Measurements from ENCODE around the gene CD96. TPM values are rescaled to one million over a fixed set of nuclear protein-coding genes. Genes with fewer than 3 reads are reported as not detected.
A peak's percentile ranks its signal among the peaks of the same experiment; 100 is the strongest.

The CD96 gene
- total and polyA plus RNA-seq, 2 donors (not counting 1 experiment from before 2014, with no cell fraction given): 0.10 TPM; not detected in 1

DNA sequence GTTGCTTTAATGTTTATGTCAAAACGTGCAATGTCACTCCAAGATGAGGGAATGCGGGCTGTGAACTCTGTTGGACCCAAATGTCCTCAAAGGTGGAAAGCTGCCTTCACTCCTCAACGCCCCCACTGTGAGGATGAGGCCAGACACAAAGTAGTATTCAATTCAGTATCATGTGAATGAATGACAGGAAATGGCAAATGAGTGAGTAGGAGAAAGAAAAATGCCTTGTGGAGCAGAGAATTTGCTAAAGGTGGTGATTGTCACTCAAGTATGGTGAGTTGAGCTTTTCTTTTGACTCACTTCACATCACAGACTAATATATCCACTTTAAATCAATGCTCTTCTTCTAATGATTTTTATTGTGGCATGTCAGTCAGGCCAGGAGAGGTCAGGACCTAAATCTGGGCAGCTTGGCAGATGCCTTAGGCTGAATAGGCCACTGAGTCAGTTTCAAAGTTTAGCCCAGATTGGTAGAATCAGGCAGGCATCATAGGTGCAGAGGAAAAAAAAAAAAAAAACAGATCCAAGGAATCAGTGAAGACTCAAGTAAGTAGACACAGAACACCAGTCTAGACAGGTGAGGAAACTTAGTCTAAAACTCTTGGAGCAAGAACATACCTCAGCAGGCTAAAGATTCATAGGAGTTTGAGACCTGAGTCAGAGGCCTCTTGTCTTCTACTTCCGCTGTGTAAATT lies 124.2 kb downstream of the CD96 start:
- DNase-seq (ENCODE audit: low read depth in 2 of 2): no peak
- Histone ChIP-seq H4K20me1 (ENCODE audit: control insufficient read depth, extremely low read depth, insufficient read depth, low read length) (no peaks in the 10 kb centered on the region), H2AFZ (ENCODE audit: low read length) (no peak overlapping the region), H3K36me3 (ENCODE audit: control insufficient read depth, insufficient read depth, low read length) (no peaks in the 10 kb centered on the region), H3K27ac (ENCODE audit: insufficient read depth, low read length) (no peak overlapping the region), H3K4me2 (ENCODE audit: extremely low read depth, insufficient read depth, low read length) (no peak overlapping the region), H3K4me1 (ENCODE audit: control insufficient read depth, extremely low read depth, insufficient read depth, low read length) (peaks cover 5% of the 10 kb centered on the region), H3K27me3 (ENCODE audit: control insufficient read depth, insufficient read depth, low read length) (no peaks in the 10 kb centered on the region), H3K9ac (ENCODE audit: insufficient read depth, low read length) (no peak overlapping the region), H3K4me3 (replicated peaks in 1 of 4; ENCODE audit: control extremely low read depth in 1 of 4, insufficient read depth in 1 of 4, low read depth in 3 of 4, low read length in 4 of 4) (no peak overlapping the region), H3K79me2 (ENCODE audit: control insufficient read depth, insufficient read depth, low read length) (no peaks in the 10 kb centered on the region), H3K9me3 (ENCODE audit: control insufficient read depth, insufficient read depth, low read depth, low read length) (no peaks in the 10 kb centered on the region)
- TF ChIP-seq, protein P1, sequence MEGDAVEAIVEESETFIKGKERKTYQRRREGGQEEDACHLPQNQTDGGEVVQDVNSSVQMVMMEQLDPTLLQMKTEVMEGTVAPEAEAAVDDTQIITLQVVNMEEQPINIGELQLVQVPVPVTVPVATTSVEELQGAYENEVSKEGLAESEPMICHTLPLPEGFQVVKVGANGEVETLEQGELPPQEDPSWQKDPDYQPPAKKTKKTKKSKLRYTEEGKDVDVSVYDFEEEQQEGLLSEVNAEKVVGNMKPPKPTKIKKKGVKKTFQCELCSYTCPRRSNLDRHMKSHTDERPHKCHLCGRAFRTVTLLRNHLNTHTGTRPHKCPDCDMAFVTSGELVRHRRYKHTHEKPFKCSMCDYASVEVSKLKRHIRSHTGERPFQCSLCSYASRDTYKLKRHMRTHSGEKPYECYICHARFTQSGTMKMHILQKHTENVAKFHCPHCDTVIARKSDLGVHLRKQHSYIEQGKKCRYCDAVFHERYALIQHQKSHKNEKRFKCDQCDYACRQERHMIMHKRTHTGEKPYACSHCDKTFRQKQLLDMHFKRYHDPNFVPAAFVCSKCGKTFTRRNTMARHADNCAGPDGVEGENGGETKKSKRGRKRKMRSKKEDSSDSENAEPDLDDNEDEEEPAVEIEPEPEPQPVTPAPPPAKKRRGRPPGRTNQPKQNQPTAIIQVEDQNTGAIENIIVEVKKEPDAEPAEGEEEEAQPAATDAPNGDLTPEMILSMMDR (conservative IDR thresholded peaks at IDR 0.05 in 1 of 2, IDR thresholded peaks at IDR 0.05 in 1 of 2; ENCODE audit: low read depth in 1 of 2, low read length in 2 of 2): no peak
- TF ChIP-seq EZH2 (IDR thresholded peaks at IDR 0.05; ENCODE audit: low read length, missing control alignments): no peak

DNA sequence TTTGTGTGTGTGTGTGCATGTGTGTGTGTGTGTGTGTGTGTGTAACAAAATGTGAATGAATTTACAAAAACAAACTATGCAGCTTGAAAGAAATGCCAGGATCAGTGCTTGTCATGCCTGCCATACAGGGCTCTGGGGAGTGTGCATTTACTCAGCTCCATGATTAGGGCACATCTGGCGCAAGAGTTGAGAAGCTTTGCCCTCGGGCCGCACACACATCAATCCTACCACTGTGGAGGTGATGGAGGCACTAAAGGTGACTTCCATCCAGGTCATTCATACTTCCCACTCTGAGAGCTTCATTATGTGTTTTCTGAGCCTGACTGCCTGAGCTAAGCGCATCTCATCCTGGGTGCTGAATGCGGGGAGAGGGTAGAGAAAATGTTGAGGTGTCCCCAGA lies 125.2 kb downstream of the CD96 start:
- no peaks in the 10 kb centered on the region for H3K36me3 ChIP-seq (ENCODE audit: control insufficient read depth, insufficient read depth, low read length)
- H3K79me2 ChIP-seq (ENCODE audit: control insufficient read depth, insufficient read depth, low read length): no peaks in the 10 kb centered on the region
- H3K27ac ChIP-seq (ENCODE audit: insufficient read depth, low read length): no peak overlapping the region
- H3K9me3 ChIP-seq (ENCODE audit: control insufficient read depth, insufficient read depth, low read depth, low read length): no peaks in the 10 kb centered on the region
- H4K20me1 ChIP-seq (ENCODE audit: control insufficient read depth, extremely low read depth, insufficient read depth, low read length): no peaks in the 10 kb centered on the region
- H3K4me3 ChIP-seq (replicated peaks in 1 of 4; ENCODE audit: control extremely low read depth in 1 of 4, insufficient read depth in 1 of 4, low read depth in 3 of 4, low read length in 4 of 4): no peak overlapping the region
- H3K4me1 ChIP-seq (ENCODE audit: control insufficient read depth, extremely low read depth, insufficient read depth, low read length): peaks cover 5% of the 10 kb centered on the region
- no peak for DNase-seq (ENCODE audit: low read depth in 2 of 2)
- H2AFZ ChIP-seq (ENCODE audit: low read length): no peak overlapping the region
- no peak overlapping the region for H3K9ac ChIP-seq (ENCODE audit: insufficient read depth, low read length)
- TF ChIP-seq, protein P1 (conservative IDR thresholded peaks at IDR 0.05 in 1 of 2, IDR thresholded peaks at IDR 0.05 in 1 of 2; ENCODE audit: low read depth in 1 of 2, low read length in 2 of 2): no peak
- no peak for TF ChIP-seq EZH2 (IDR thresholded peaks at IDR 0.05; ENCODE audit: low read length, missing control alignments)
- H3K27me3 ChIP-seq (ENCODE audit: control insufficient read depth, insufficient read depth, low read length): no peaks in the 10 kb centered on the region
- no peak overlapping the region for H3K4me2 ChIP-seq (ENCODE audit: extremely low read depth, insufficient read depth, low read length)

DNA sequence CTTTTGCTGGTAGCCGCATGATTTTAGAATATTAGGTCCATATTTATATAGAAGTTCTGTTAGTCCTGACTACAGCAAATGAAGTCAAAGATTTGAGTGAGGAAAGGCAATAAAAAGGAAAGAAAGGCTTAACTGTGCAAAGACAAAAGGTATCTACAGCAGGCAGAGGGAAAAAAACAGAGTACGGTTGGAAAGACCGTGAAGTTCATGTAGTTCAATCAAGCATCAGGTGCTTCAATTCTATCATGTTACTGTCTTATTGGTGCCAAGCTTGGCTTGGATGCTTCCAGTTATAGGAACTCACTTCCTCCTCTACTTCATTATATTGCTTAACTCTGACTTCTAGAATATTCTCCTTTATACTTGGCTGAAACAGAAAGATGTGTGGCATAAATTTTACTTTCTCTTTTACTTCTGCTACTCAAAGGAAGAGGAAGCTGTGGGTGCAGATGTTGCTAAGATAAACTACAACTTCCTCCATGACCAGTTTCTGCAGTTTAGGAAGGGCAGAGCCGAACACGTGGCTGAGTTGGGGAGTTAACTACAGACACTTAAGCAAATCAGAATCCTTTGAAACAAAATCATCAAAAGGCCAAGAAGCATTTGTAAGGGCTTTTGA lies 125.7 kb downstream of the CD96 start:
- Histone ChIP-seq H3K36me3 (ENCODE audit: control insufficient read depth, insufficient read depth, low read length) (no peaks in the 10 kb centered on the region), H4K20me1 (ENCODE audit: control insufficient read depth, extremely low read depth, insufficient read depth, low read length) (no peaks in the 10 kb centered on the region), H3K27ac (ENCODE audit: insufficient read depth, low read length) (no peak overlapping the region), H3K4me2 (ENCODE audit: extremely low read depth, insufficient read depth, low read length) (peak overlapping the region; percentile 8), H3K9me3 (ENCODE audit: control insufficient read depth, insufficient read depth, low read depth, low read length) (no peaks in the 10 kb centered on the region), H3K79me2 (ENCODE audit: control insufficient read depth, insufficient read depth, low read length) (no peaks in the 10 kb centered on the region), H3K27me3 (ENCODE audit: control insufficient read depth, insufficient read depth, low read length) (no peaks in the 10 kb centered on the region), H3K9ac (ENCODE audit: insufficient read depth, low read length) (no peak overlapping the region), H3K4me1 (ENCODE audit: control insufficient read depth, extremely low read depth, insufficient read depth, low read length) (peaks cover 5% of the 10 kb centered on the region), H2AFZ (ENCODE audit: low read length) (peak overlapping the region; percentile 2), H3K4me3 (replicated peaks in 1 of 4; ENCODE audit: control extremely low read depth in 1 of 4, insufficient read depth in 1 of 4, low read depth in 3 of 4, low read length in 4 of 4) (no peak overlapping the region)
- TF ChIP-seq EZH2 (IDR thresholded peaks at IDR 0.05; ENCODE audit: low read length, missing control alignments): no peak
- TF ChIP-seq, protein P1 (conservative IDR thresholded peaks at IDR 0.05 in 1 of 2, IDR thresholded peaks at IDR 0.05 in 1 of 2; ENCODE audit: low read depth in 1 of 2, low read length in 2 of 2): no peak
- DNase-seq (ENCODE audit: low read depth in 2 of 2): peak; percentile 34 to 43
